Colonic mucosa (tissue), 4 donors: ENCODE measurements around the gene TCF12. TPM values are rescaled to one million over a fixed set of nuclear protein-coding genes. Genes with fewer than 3 reads are reported as not detected.

Experiments
- DNase-seq: peaks from one replicate; pipeline ENCODE4 v3.0.0-alpha.2; 2020
- H3K27ac ChIP-seq: fragments of 200-600 bp; one replicate; pipeline ENCODE4 v1.8.0; 2021
- H3K27me3 ChIP-seq: fragments of 200-600 bp; one replicate; pipeline ENCODE4 v1.8.0; 2021
- H3K36me3 ChIP-seq: fragments of 200-600 bp; one replicate; pipeline ENCODE4 v1.8.0; 2021
- H3K4me1 ChIP-seq: fragments of 200-600 bp; one replicate; pipeline ENCODE4 v1.8.0; 2021; ENCODE audit warnings: mild to moderate bottlenecking
- H3K4me3 ChIP-seq: fragments of 200-600 bp; one replicate; pipeline ENCODE4 v1.8.0; 2021
- H3K9ac ChIP-seq, 2 donors: one replicate each; pipeline ENCODE4 v1.7.0; 2013; ENCODE audit warnings: control low read depth in 2 of 2, low read depth in 2 of 2, low read length in 2 of 2
- H3K9me3 ChIP-seq: fragments of 200-600 bp; one replicate; pipeline ENCODE4 v1.8.0; 2021
- CTCF ChIP-seq: fragments of 200-600 bp; IDR thresholded peaks from one replicate; pipeline ENCODE4 v1.8.0; 2022; ENCODE audit warnings: antibody characterized with exemption, mild to moderate bottlenecking
- intact Hi-C: fragments of 100-400 bp; cut with DNase I; formaldehyde crosslinking; loops from one replicate; pipeline ENCODE4 v1.14.1; 2022
- total RNA-seq, 2 donors: library from RNA; stranded (reverse); fragmentation: NEBNext Ultra II Directional in 1 of 2; extraction: Animal tissue kit (Norgen Biotek cat#: 25700) in 1 of 2; gene quantifications; one replicate each; pipeline ENCODE4 v1.2.1, GENCODE V29; 2021
- donor health status: healthy.
- donor health status: DM: no; HTN: no; CAD: no.
- donor health status: DM: no; HTN: no; CAD: no.

The TCF12 gene
- total RNA-seq, 2 donors from 2014 or later: 68.7 to 76.3 TPM

- Histone ChIP-seq H3K36me3 (no peaks in the 10 kb centered on the region), H3K27me3 (no peaks in the 10 kb centered on the region), H3K4me3 (no peak overlapping the region), H3K9me3 (no peaks in the 10 kb centered on the region), H3K9ac (no peak overlapping the region), H3K4me1 (peaks cover 5% of the 10 kb centered on the region), H3K27ac (no peak overlapping the region)
- no peak for TF ChIP-seq CTCF
- no peak for DNase-seq
- intact Hi-C loops: no loop called here
Observed at GRCh38 chr15:57079931-57080620, 161.6 kb downstream of the TCF12 start.

- TF ChIP-seq CTCF: no peak
- peak; percentile 45 for DNase-seq
- H3K9me3 ChIP-seq: no peaks in the 10 kb centered on the region
- no peaks in the 10 kb centered on the region for H3K36me3 ChIP-seq
- H3K27ac ChIP-seq: no peak overlapping the region
- H3K27me3 ChIP-seq: no peaks in the 10 kb centered on the region
- peaks cover 5% of the 10 kb centered on the region for H3K4me1 ChIP-seq
- intact Hi-C loops: no loop called here
- no peak overlapping the region for H3K4me3 ChIP-seq
- no peak overlapping the region for H3K9ac ChIP-seq
Observed at GRCh38 chr15:57082054-57082728, 163.7 kb downstream of the TCF12 start.

GRCh38 chr15:57084192-57084591 lies 165.7 kb downstream of the TCF12 start:
- intact Hi-C loops: no loop called here
- Histone ChIP-seq H3K36me3 (no peaks in the 10 kb centered on the region), H3K4me3 (no peak overlapping the region), H3K4me1 (peaks cover 5% of the 10 kb centered on the region), H3K9ac (no peak overlapping the region), H3K27me3 (no peaks in the 10 kb centered on the region), H3K27ac (no peak overlapping the region), H3K9me3 (no peaks in the 10 kb centered on the region)
- DNase-seq: no peak
- no peak for TF ChIP-seq CTCF

GRCh38 chr15:57085267-57085666 lies 166.8 kb downstream of the TCF12 start:
- Histone ChIP-seq H3K27me3 (no peaks in the 10 kb centered on the region), H3K4me3 (no peak overlapping the region), H3K9ac (no peak overlapping the region), H3K36me3 (no peaks in the 10 kb centered on the region), H3K4me1 (peaks cover 5% of the 10 kb centered on the region), H3K27ac (no peak overlapping the region), H3K9me3 (no peaks in the 10 kb centered on the region)
- no peak for DNase-seq
- intact Hi-C loops: no loop called here
- no peak for TF ChIP-seq CTCF

- Histone ChIP-seq H3K4me3 (no peak overlapping the region), H3K36me3 (no peaks in the 10 kb centered on the region), H3K27ac (no peak overlapping the region), H3K27me3 (no peaks in the 10 kb centered on the region), H3K9ac (no peak overlapping the region), H3K9me3 (no peaks in the 10 kb centered on the region), H3K4me1 (no peaks in the 10 kb centered on the region)
- DNase-seq: no peak
- intact Hi-C loops: no loop called here
- TF ChIP-seq CTCF: no peak
Observed at GRCh38 chr15:57086857-57087427, 168.5 kb downstream of the TCF12 start.
